Activated gamma-delta T cell (primary cell): ENCODE measurements around the gene GNAT1.

Experiments used
- DNase-seq: peaks from one replicate; lab custom pipeline; 2025; lab: John Stamatoyannopoulos, UW

The GNAT1 gene

GRCh38 chr3:50177346-50177745 is 14.1 kb upstream of the GNAT1 start:
- no peak for DNase-seq

DNA sequence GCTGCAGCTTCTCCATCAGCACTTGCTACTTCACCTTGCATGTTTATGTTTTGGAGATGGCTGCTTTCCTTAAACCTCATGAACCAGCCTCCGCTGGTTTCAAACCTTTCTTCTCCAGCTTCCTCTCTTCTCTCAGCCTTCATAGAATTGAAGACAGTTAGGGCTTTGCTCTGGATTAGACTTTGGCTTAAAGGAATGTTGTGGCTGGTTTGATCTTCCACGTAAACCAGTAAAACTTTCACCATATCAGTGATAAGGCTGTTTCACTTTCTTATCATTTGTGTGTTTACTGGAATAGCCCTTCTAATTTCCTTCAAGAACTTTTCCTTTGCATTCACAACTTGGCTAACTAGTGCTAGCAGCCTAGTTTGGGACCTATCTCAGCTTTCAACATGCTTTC is 11.7 kb upstream of the GNAT1 start:
- no peak for DNase-seq

GRCh38 chr3:50181985-50182384 is 9.4 kb upstream of the GNAT1 start:
- DNase-seq: no peak

DNA sequence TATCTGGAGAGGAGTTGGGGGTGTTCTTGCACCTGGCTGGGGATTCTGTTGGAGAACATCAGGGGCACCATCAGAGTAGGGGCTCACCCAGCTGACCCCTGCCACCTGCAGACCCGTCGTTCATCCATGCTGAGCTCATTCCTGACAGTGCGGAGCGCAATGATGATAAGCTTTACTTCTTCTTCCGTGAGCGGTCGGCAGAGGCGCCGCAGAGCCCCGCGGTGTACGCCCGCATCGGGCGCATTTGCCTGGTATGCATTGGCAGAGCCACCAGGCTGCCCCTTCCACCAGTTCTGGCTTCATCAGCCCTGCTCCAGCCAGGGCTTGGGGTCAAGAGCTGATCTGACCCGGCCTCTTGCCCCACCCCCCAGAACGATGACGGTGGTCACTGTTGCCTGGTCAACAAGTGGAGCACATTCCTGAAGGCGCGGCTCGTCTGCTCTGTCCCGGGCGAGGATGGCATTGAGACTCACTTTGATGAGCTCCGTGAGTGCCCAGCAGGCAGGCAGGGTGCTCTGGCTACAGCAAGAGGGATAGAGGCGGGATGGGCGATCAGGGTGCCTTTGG is 8.8 kb upstream of the GNAT1 start:
- DNase-seq: no peak

DNA sequence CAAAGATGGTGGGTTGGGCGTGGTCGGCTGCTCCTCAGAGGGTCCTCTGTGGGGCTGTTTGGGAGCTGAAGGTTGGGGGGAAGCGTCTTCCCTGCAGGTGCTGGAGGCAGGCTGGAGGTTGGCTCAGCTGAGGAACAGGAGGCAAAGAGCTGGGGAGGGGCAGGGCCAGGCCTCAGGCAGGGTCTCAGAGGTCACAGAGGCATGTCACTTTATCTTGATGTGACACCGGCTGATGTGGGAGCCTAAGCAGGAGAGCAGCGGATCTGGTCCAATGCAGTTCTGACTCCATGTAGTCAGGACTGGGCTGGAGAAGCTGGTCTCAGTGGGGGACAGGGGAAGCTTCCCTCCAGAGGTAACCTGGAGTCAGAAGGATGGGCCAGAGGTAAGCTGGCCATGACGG is 7.7 kb upstream of the GNAT1 start:
- DNase-seq: no peak

- DNase-seq: no peak
These were observed 7.0 kb upstream of the GNAT1 start for GRCh38 chr3:50184242-50184978.

DNA sequence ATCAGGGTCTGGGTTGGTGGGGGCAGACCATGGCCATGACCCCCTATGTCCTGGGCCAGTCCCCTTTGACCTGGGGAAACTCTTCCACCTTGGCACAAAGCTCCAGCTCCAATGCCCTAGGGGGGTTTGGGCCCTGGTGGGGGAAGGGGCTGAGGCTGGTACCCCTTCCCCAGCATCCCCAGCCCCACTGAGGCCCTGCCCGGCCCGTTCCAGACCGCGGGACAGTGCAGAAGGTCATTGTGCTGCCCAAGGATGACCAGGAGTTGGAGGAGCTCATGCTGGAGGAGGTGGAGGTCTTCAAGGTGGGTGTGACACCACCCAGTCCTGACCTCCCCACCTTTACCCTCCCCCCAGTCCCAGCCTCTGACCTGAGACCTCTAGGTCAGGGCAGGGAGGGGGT is 6.2 kb upstream of the GNAT1 start:
- no peak for DNase-seq

DNA sequence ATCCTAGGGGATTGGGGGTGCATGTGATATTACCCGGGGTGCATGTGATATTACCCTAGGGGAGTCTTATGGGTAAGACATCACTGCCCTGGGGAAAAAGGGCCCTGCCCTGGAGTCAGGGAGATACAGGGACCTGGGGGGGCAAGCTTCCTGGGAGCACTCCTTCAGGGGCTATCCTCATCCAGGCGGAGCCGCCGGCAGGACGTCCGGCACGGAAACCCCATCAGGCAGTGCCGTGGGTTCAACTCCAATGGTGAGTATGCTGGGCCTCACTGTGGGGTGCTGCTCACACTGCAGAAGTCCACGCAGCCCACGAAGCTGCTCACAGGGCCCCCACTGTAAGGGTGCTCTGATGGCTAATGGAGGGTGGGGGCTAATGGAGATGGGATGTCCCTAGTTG is 5.3 kb upstream of the GNAT1 start:
- DNase-seq: no peak

- no peak for DNase-seq
These were observed 3.7 kb upstream of the GNAT1 start for GRCh38 chr3:50187750-50188149.

GRCh38 chr3:50189274-50189673 is 2.1 kb upstream of the GNAT1 start:
- DNase-seq: no peak

GRCh38 chr3:50189989-50190388 is 1.4 kb upstream of the GNAT1 start:
- DNase-seq: no peak

GRCh38 chr3:50192124-50192523 is 714 bp downstream of the GNAT1 start:
- DNase-seq: no peak

GRCh38 chr3:50192689-50193141 is 1.3 kb downstream of the GNAT1 start:
- DNase-seq: peak; percentile 35

- no peak for DNase-seq
These were observed 1.9 kb downstream of the GNAT1 start for GRCh38 chr3:50193286-50193685.

GRCh38 chr3:50193746-50194127 is 2.3 kb downstream of the GNAT1 start:
- DNase-seq: no peak

DNA sequence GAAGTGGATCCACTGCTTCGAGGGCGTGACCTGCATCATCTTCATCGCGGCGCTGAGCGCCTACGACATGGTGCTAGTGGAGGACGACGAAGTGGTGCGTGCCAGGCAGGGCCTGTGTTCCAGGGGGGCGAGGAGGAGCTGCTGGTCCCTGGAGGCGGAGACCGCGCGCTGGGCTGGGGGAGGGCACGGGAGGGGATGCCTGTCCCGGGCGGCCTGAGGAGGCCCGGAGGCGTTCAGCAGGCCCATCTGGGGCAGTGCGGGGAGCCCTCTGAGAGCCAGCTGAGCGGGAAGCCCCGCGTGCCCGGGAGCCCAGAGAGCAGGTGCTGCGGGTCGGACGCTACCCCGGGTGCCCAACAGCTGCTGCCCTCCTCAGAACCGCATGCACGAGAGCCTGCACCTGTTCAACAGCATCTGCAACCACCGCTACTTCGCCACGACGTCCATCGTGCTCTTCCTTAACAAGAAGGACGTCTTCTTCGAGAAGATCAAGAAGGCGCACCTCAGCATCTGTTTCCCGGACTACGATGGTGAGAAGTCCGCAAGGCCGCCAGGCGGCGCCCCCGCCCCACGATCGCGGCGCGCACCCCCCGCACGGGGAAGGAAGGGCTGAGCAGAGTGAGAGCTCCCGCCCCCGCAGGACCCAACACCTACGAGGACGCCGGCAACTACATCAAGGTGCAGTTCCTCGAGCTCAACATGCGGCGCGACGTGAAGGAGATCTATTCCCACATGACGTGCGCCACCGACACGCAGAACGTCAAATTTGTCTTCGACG is 2.9 kb downstream of the GNAT1 start:
- DNase-seq: peak; percentile 74

DNA sequence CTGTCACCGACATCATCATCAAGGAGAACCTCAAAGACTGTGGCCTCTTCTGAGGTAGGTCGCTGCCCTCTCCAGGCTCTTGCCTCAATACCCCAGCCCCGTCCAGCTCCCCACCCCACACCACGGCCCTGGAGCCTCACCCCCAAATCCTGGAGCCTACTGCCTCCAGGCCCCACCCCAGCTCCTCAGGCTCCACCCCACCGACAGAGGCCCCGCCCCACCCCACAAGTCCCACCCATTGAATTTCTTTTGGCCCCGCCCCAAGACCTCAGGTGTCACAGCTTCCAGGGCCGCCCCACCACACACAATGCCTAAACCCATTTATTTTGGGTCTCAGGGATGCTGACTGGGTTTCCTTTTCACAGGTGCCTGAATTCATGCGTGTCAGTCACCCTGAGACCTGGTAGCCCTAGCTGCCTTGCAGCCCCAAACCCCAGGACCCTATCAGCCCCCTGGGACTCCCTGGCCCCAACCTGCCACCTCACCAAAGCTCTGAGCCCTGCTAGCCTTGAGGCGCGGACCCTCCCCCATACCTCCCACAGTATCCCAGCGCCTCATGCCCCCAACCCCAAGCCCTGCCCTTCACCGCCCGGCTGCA is 3.6 kb downstream of the GNAT1 start:
- no peak for DNase-seq

- no peak for DNase-seq
These were observed 4.3 kb downstream of the GNAT1 start for GRCh38 chr3:50195501-50196252.

- DNase-seq: no peak
These were observed 4.9 kb downstream of the GNAT1 start for GRCh38 chr3:50196253-50196801.

DNA sequence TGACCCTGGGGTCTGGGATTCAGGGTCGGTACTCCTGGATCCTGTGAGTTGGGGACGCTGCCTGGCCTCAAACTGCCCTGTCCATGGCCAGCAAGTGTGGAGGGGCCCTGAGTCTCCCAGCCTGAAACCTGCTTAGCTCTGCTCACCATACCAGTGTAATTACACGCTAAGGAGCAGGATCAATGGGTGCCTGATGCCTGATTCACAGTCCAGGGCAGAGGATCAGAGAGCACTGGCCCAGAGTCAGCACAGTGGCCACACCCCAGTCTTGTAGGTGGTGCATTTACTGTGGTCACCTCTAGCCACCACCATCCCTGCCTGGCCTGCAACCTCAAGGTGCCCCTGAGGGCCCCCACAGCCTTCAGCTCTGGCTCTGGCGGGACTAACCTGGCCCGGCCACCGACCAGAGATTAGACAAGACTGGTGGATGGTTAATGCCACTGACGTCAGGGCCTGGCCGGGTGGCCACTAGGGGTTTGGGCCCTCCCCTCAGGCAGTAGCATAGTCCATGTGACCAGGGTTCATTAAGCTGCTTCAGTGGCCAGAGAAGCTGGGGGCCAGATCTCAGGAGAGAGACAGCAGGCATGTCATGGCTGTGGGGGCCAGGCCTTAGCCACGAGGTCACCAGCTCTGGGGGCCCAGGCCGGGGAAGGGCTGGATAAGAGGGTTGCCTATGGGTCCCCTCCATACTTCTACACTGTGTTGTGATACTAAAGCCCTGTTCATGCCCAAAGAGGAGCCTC is 10.3 kb downstream of the GNAT1 start:
- DNase-seq: no peak
